Keratinocyte (primary cell): ENCODE data around the gene DLG1. TPM values are rescaled to one million over a fixed set of nuclear protein-coding genes. Genes with fewer than 3 reads are reported as not detected.

Source experiments
- DNase-seq: peaks from one replicate; pipeline ENCODE4 v3.0.0-alpha.2; 2011; ENCODE audit warnings: low read depth, missing footprints, low spot score
- FAIRE-seq: peaks from 2 replicates; lab custom pipeline; 2011; peaks lifted over from hg19 to GRCh38; lab: Jason Lieb, UNC
- H2AFZ ChIP-seq: 2 replicates; pipeline ENCODE4 v1.6.0; 2012; ENCODE audit warnings: low read length, control low read depth, inconsistent platforms; ENCODE audit not compliant: control insufficient read depth
- H3K27ac ChIP-seq: 2 replicates; pipeline ENCODE4 v1.5.1; 2011; ENCODE audit warnings: low read length; ENCODE audit not compliant: control insufficient read depth, insufficient read depth
- H3K27me3 ChIP-seq: 3 replicates; pipeline ENCODE4 v1.6.0; 2011; ENCODE audit warnings: low read length; ENCODE audit not compliant: control insufficient read depth, insufficient read depth; ENCODE audit errors: extremely low read depth
- H3K36me3 ChIP-seq, 2 experiments: 2 replicates in 1 of 2; 3 replicates in 1 of 2; pipeline ENCODE4 v1.5.1; 2011; ENCODE audit warnings: low read length in 2 of 2, mild to moderate bottlenecking in 1 of 2; ENCODE audit not compliant: control insufficient read depth in 2 of 2, insufficient read depth in 2 of 2; ENCODE audit errors: extremely low read depth in 1 of 2
- H3K4me1 ChIP-seq: 3 replicates; pipeline ENCODE4 v1.5.1; 2011; ENCODE audit warnings: low read length; ENCODE audit not compliant: control insufficient read depth, insufficient read depth; ENCODE audit errors: extremely low read depth
- H3K4me2 ChIP-seq: 3 replicates; pipeline ENCODE4 v1.6.0; 2011; ENCODE audit warnings: low read depth, low read length; ENCODE audit not compliant: control insufficient read depth, insufficient read depth; ENCODE audit errors: extremely low read depth
- H3K4me3 ChIP-seq, 3 experiments: fragments of 200-600 bp in 1 of 3; sonication (generic) in 1 of 3; 2 replicates in 2 of 3; 3 replicates in 1 of 3; pipeline ENCODE4 v1.5.1; 2011 to 2016; ENCODE audit warnings: low read length in 3 of 3, mild to moderate bottlenecking in 3 of 3, control low read depth in 2 of 3, inconsistent platforms in 1 of 3, low read depth in 1 of 3, mixed read lengths in 1 of 3, mixed run types in 1 of 3, moderate library complexity in 1 of 3; ENCODE audit not compliant: control insufficient read depth in 2 of 3, insufficient read depth in 2 of 3; ENCODE audit errors: extremely low read depth in 1 of 3
- H3K79me2 ChIP-seq: 2 replicates; pipeline ENCODE4 v1.6.0; 2012; ENCODE audit warnings: low read length; ENCODE audit not compliant: control insufficient read depth, insufficient read depth
- H3K9ac ChIP-seq: 3 replicates; pipeline ENCODE4 v1.6.0; 2011; ENCODE audit warnings: low read length; ENCODE audit not compliant: control insufficient read depth, insufficient read depth; ENCODE audit errors: extremely low read depth
- H3K9me1 ChIP-seq: 3 replicates; pipeline ENCODE4 v1.6.0; 2011; ENCODE audit warnings: low read length; ENCODE audit not compliant: control insufficient read depth, insufficient read depth; ENCODE audit errors: extremely low read depth
- H3K9me3 ChIP-seq: 2 replicates; pipeline ENCODE4 v1.5.1; 2012; ENCODE audit warnings: low read depth, low read length; ENCODE audit not compliant: control insufficient read depth
- H4K20me1 ChIP-seq: 3 replicates; pipeline ENCODE4 v1.6.0; 2011; ENCODE audit warnings: low read length; ENCODE audit not compliant: control insufficient read depth, insufficient read depth; ENCODE audit errors: extremely low read depth
- CTCF ChIP-seq, 3 experiments: IDR thresholded peaks in 1 of 3; conservative IDR thresholded peaks in 1 of 3; optimal IDR thresholded peaks in 1 of 3; 2 replicates in 2 of 3; 3 replicates in 1 of 3; pipeline versions ENCODE3 to v1.5.1; 2011; ENCODE audit warnings: low read length in 3 of 3, mild to moderate bottlenecking in 3 of 3, moderate library complexity in 2 of 3, control low read depth in 1 of 3, inconsistent platforms in 1 of 3; ENCODE audit not compliant: insufficient read depth in 2 of 3; ENCODE audit errors: extremely low read depth in 1 of 3
- EZH2 ChIP-seq: IDR thresholded peaks from one replicate; pipeline ENCODE4 v1.6.1; 2012; ENCODE audit warnings: inconsistent platforms, mild to moderate bottlenecking, low read length, moderate library complexity
- dilution Hi-C: fragments of 300-500 bp; cut with MboI; formaldehyde crosslinking; loops from one replicate; pipeline ENCODE4 v1.7.0; 2020; ENCODE audit warnings: low sequenced_read_pairs; ENCODE audit not compliant: extremely low pct_ligation_motif_present
- polyA plus RNA-seq, 5 experiments: library from polyadenylated mRNA; depleted of rRNA in 3 of 5; stranded (reverse) in 3 of 5; stranded (forward) in 1 of 5; unstranded in 1 of 5; fragments of >200 nt; gene quantifications; 1 replicate in 1 of 5; 2 replicates in 3 of 5; 3 replicates in 1 of 5; pipeline versions ENCODE4 v1.2.1 to v1.2.3, GENCODE V29; 2011 to 2012; ENCODE audit warnings: missing spikeins in 2 of 5, low read depth in 1 of 5, low replicate concordance in 1 of 5

DLG1 gene
- polyA plus RNA-seq, 1 donor (not counting 4 experiments of a cell fraction or from before 2014, with no cell fraction given), result 139 TPM

GRCh38 chr3:197248341-197248740, 50.1 kb downstream of the DLG1 start:
- peaks cover 25 to 33% of the 10 kb centered on the region in 2 experiments for H3K36me3 ChIP-seq
- peaks cover 100% of the 10 kb centered on the region for H3K79me2 ChIP-seq
- no peak overlapping the region for H3K4me2 ChIP-seq
- H3K27me3 ChIP-seq, result no peaks in the 10 kb centered on the region
- H3K4me3 ChIP-seq, result no peak overlapping the region
- H3K4me1 ChIP-seq, result peaks cover 2% of the 10 kb centered on the region
- DNase-seq (no peak), FAIRE-seq (no peak)
- peaks cover 29% of the 10 kb centered on the region for H3K9me3 ChIP-seq
- TF ChIP-seq CTCF (optimal IDR thresholded peaks at IDR 0.05 in 1 of 3, IDR thresholded peaks at IDR 0.05 in 1 of 3, conservative IDR thresholded peaks at IDR 0.05 in 1 of 3; ENCODE audit: extremely low read depth in 1 of 3, insufficient read depth in 2 of 3, low read length in 3 of 3) (no peak), EZH2 (no peak)
- dilution Hi-C loops, result no loop called here
- no peak overlapping the region for H3K9ac ChIP-seq
- no peak overlapping the region for H3K27ac ChIP-seq
- H2AFZ ChIP-seq, result no peak overlapping the region
- H3K9me1 ChIP-seq, result no peaks in the 10 kb centered on the region
- H4K20me1 ChIP-seq, result peaks cover 4% of the 10 kb centered on the region

- dilution Hi-C loops, result no loop called here
- no peak overlapping the region for H3K4me2 ChIP-seq
- peaks cover 35% of the 10 kb centered on the region for H3K9me3 ChIP-seq
- H3K27ac ChIP-seq, result no peak overlapping the region
- TF ChIP-seq EZH2 (no peak), CTCF (optimal IDR thresholded peaks at IDR 0.05 in 1 of 3, IDR thresholded peaks at IDR 0.05 in 1 of 3, conservative IDR thresholded peaks at IDR 0.05 in 1 of 3; ENCODE audit: extremely low read depth in 1 of 3, insufficient read depth in 2 of 3, low read length in 3 of 3) (no peak)
- H3K27me3 ChIP-seq, result no peaks in the 10 kb centered on the region
- peaks cover 26 to 38% of the 10 kb centered on the region in 2 experiments for H3K36me3 ChIP-seq
- FAIRE-seq (no peak), DNase-seq (no peak)
- no peak overlapping the region for H3K4me3 ChIP-seq
- H3K79me2 ChIP-seq, result peaks cover 100% of the 10 kb centered on the region
- H3K4me1 ChIP-seq, result no peaks in the 10 kb centered on the region
- H2AFZ ChIP-seq, result no peak overlapping the region
- no peak overlapping the region for H3K9ac ChIP-seq
- peaks cover 7% of the 10 kb centered on the region for H4K20me1 ChIP-seq
- no peaks in the 10 kb centered on the region for H3K9me1 ChIP-seq
Measured at GRCh38 chr3:197244751-197245150, 53.7 kb downstream of the DLG1 start.
